GDM1 (cell line): Measurements from ENCODE around the gene SLC4A4.

Source experiments
- DNase-seq: peaks from one replicate; lab custom pipeline; 2025; lab: John Stamatoyannopoulos, UW

Gene SLC4A4

GRCh38 chr4:71541541-71541940 lies 202.7 kb downstream of the SLC4A4 start:
- DNase-seq, result no peak

- DNase-seq, result no peak
These were observed 206.3 kb downstream of the SLC4A4 start for GRCh38 chr4:71545168-71545567.

- DNase-seq, result no peak
These were observed 210.8 kb downstream of the SLC4A4 start for GRCh38 chr4:71549516-71550160.

- DNase-seq, result no peak
These were observed 211.7 kb downstream of the SLC4A4 start for GRCh38 chr4:71550220-71551165.

- no peak for DNase-seq
These were observed 214.8 kb downstream of the SLC4A4 start for GRCh38 chr4:71553605-71554004.

GRCh38 chr4:71554025-71554424 lies 215.2 kb downstream of the SLC4A4 start:
- no peak for DNase-seq

- DNase-seq, result no peak
These were observed 219.4 kb downstream of the SLC4A4 start for GRCh38 chr4:71558248-71558647.

GRCh38 chr4:71559957-71560571 lies 221.2 kb downstream of the SLC4A4 start:
- no peak for DNase-seq

- no peak for DNase-seq
These were observed 226.0 kb downstream of the SLC4A4 start for GRCh38 chr4:71564775-71565174.

- no peak for DNase-seq
These were observed 228.0 kb downstream of the SLC4A4 start for GRCh38 chr4:71566856-71567255.

GRCh38 chr4:71568131-71568530 lies 229.3 kb downstream of the SLC4A4 start:
- no peak for DNase-seq

- no peak for DNase-seq
These were observed 231.7 kb downstream of the SLC4A4 start for GRCh38 chr4:71570492-71570891.

GRCh38 chr4:71571346-71571745 lies 232.5 kb downstream of the SLC4A4 start:
- DNase-seq, result no peak

- no peak for DNase-seq
These were observed 245.2 kb downstream of the SLC4A4 start for GRCh38 chr4:71583971-71584370.

- DNase-seq, result no peak
These were observed 245.8 kb downstream of the SLC4A4 start for GRCh38 chr4:71584585-71584984.

GRCh38 chr4:71586087-71586763 lies 247.4 kb downstream of the SLC4A4 start:
- DNase-seq, result no peak

GRCh38 chr4:71587995-71588394 lies 249.2 kb downstream of the SLC4A4 start:
- no peak for DNase-seq

GRCh38 chr4:71592793-71593192 lies 254.0 kb downstream of the SLC4A4 start:
- DNase-seq, result no peak

GRCh38 chr4:71593311-71593710 lies 254.5 kb downstream of the SLC4A4 start:
- no peak for DNase-seq

- DNase-seq, result no peak
These were observed 256.8 kb downstream of the SLC4A4 start for GRCh38 chr4:71595576-71596108.

GRCh38 chr4:71599578-71599977 lies 260.8 kb downstream of the SLC4A4 start:
- DNase-seq, result no peak

GRCh38 chr4:71602289-71602900 lies 263.6 kb downstream of the SLC4A4 start:
- no peak for DNase-seq
